HCT116 (cell line): ENCODE data around the gene ESR2. TPM values are rescaled to one million over a fixed set of nuclear protein-coding genes. Genes with fewer than 3 reads are reported as not detected.

Source experiments
- ATAC-seq: fragments of 200-7000 bp; cut with Tn5 transposase; 2 replicates; pipeline ENCODE4 v1.9.1; 2020; ENCODE audit warnings: mild to moderate bottlenecking, moderate library complexity
- BruUV-seq: library from RNA; stranded (reverse); fragments of 400-500 nt; replicated peaks from 2 replicates; lab custom pipeline; 2021; lab: Mats Ljungman, UMichigan
- CTCF ChIA-PET: fragments of 300-600 bp; sonication (Branson Sonifier 250); formaldehyde crosslinking; loops from one replicate; lab custom pipeline; 2021; ENCODE audit warnings: antibody characterized with exemption; lab: Charles Lee
- POLR2A ChIA-PET: fragments of 300-600, 350-600 bp; sonication (Branson Sonifier 250); formaldehyde crosslinking; loops from one replicate; lab custom pipeline; 2021; ENCODE audit warnings: antibody characterized with exemption; lab: Charles Lee
- RAD21 ChIA-PET, 2 experiments: fragments of 300-600 bp; sonication (Branson Sonifier 250); formaldehyde crosslinking; loops; one replicate each; lab custom pipeline; 2023; ENCODE audit warnings: low total read pairs in 2 of 2; ENCODE audit not compliant: uncharacterized antibody in 2 of 2, unreplicated experiment in 2 of 2, low non-redundant PET in 1 of 2; lab: Charles Lee
- DNase-seq: peaks from one replicate; pipeline ENCODE4 v3.0.0-alpha.2; 2010; ENCODE audit warnings: low read depth, low spot score
- H2AFZ ChIP-seq: fragments of 200-600 bp; shearing (Covaris generic), sonication (generic); 2 replicates; pipeline ENCODE4 v1.6.1; 2017; ENCODE audit warnings: low read depth, mixed run types, mixed read lengths, antibody characterized with exemption, low read length; ENCODE audit not compliant: poor library complexity, severe bottlenecking
- H3K27ac ChIP-seq: 2 replicates; pipeline ENCODE4 v1.5.1; 2012; ENCODE audit warnings: low read depth, low read length
- H3K27me3 ChIP-seq: fragments of 200-600 bp; sonication (generic); 2 replicates; pipeline ENCODE4 v1.6.1; 2016; ENCODE audit warnings: mixed run types, low read length, mixed read lengths; ENCODE audit not compliant: insufficient read depth
- H3K36me3 ChIP-seq, 2 experiments: fragments of 200-500 bp in 1 of 2; fragments of 200-600 bp in 1 of 2; sonication (Bioruptor generic) in 1 of 2; sonication (generic) in 1 of 2; 2 replicates each; pipeline versions ENCODE4 v1.5.1 to v1.6.1; 2014 to 2016; ENCODE audit warnings: low read length in 2 of 2, inconsistent platforms in 1 of 2, mixed read lengths in 1 of 2, mixed run types in 1 of 2; ENCODE audit not compliant: insufficient read depth in 2 of 2, control insufficient read depth in 1 of 2
- H3K4me1 ChIP-seq, 2 experiments: fragments of 200-600 bp in 1 of 2; sonication (generic) in 1 of 2; 2 replicates each; pipeline versions ENCODE4 v1.5.1 to v1.6.1; 2012 to 2017; ENCODE audit warnings: low read length in 2 of 2, inconsistent platforms in 1 of 2, mild to moderate bottlenecking in 1 of 2, mixed read lengths in 1 of 2, mixed run types in 1 of 2, moderate library complexity in 1 of 2; ENCODE audit not compliant: insufficient read depth in 2 of 2, control insufficient read depth in 1 of 2
- H3K4me2 ChIP-seq: fragments of 200-600 bp; sonication (generic); 2 replicates; pipeline ENCODE4 v1.6.1; 2017; ENCODE audit warnings: mixed run types, low read length, mixed read lengths
- H3K4me3 ChIP-seq, 2 experiments: fragments of 200-600 bp in 1 of 2; sonication (generic) in 1 of 2; replicated peaks in 1 of 2; 2 replicates each; pipeline ENCODE4 v1.5.1; 2011 to 2016; ENCODE audit warnings: low read length in 2 of 2, control low read depth in 1 of 2, low read depth in 1 of 2, mild to moderate bottlenecking in 1 of 2, mixed read lengths in 1 of 2, mixed run types in 1 of 2
- H3K79me2 ChIP-seq: fragments of 200-600 bp; sonication (generic); 2 replicates; pipeline ENCODE4 v1.6.1; 2017; ENCODE audit warnings: mild to moderate bottlenecking, mixed run types, low read length, moderate library complexity, mixed read lengths; ENCODE audit not compliant: insufficient read depth
- H3K9ac ChIP-seq: fragments of 200-600 bp; sonication (generic); 2 replicates; pipeline ENCODE4 v1.6.1; 2016; ENCODE audit warnings: low read length, mixed read lengths
- H3K9me2 ChIP-seq: fragments of 200-600 bp; sonication (generic), shearing (Covaris generic); 2 replicates; pipeline ENCODE4 v1.6.1; 2017; ENCODE audit warnings: mixed run types, mild to moderate bottlenecking, moderate library complexity; ENCODE audit not compliant: insufficient read depth
- H3K9me3 ChIP-seq, 2 experiments: fragments of 200-500 bp in 1 of 2; fragments of 200-600 bp in 1 of 2; sonication (Bioruptor generic) in 1 of 2; sonication (generic) in 1 of 2; 2 replicates each; pipeline ENCODE4 v1.6.1; 2014 to 2017; ENCODE audit warnings: low read length in 2 of 2, mixed read lengths in 2 of 2, inconsistent platforms in 1 of 2, low read depth in 1 of 2, mild to moderate bottlenecking in 1 of 2, mixed run types in 1 of 2, moderate library complexity in 1 of 2; ENCODE audit not compliant: control insufficient read depth in 1 of 2, insufficient read depth in 1 of 2
- H4K20me1 ChIP-seq: fragments of 200-600 bp; sonication (generic), shearing (Covaris generic); 2 replicates; pipeline ENCODE4 v1.6.1; 2017; ENCODE audit warnings: mixed run types, mild to moderate bottlenecking, moderate library complexity; ENCODE audit not compliant: insufficient read depth
- CBX3 ChIP-seq: IDR thresholded peaks from 2 replicates; pipeline ENCODE4 v1.6.1; 2012; ENCODE audit warnings: low read depth
- CEBPB ChIP-seq: IDR thresholded peaks from 2 replicates; pipeline ENCODE4 v1.6.1; 2012; ENCODE audit warnings: low read depth
- ELF1 ChIP-seq: IDR thresholded peaks from 2 replicates; pipeline ENCODE4 v1.6.1; 2012; ENCODE audit warnings: low read depth, borderline replicate concordance
- EZH2 ChIP-seq: fragments of 200-600 bp; sonication (generic); IDR thresholded peaks from 2 replicates; pipeline ENCODE4 v1.6.1; 2017; ENCODE audit warnings: antibody characterized with exemption, mixed run types
- EZH2phosphoT487 ChIP-seq: fragments of 200-600 bp; IDR thresholded peaks from 2 replicates; pipeline ENCODE4 v1.6.1; 2018; ENCODE audit warnings: antibody characterized with exemption, borderline replicate concordance
- FOSL1 ChIP-seq: IDR thresholded peaks from 2 replicates; pipeline ENCODE4 v1.6.1; 2012; ENCODE audit warnings: low read depth
- JUND ChIP-seq: IDR thresholded peaks from 2 replicates; pipeline ENCODE4 v1.6.1; 2012
- POLR2A ChIP-seq: IDR thresholded peaks from 2 replicates; pipeline ENCODE4 v1.7.0; 2011; ENCODE audit warnings: borderline replicate concordance; ENCODE audit not compliant: insufficient read depth, insufficient read length; ENCODE audit errors: extremely low read depth
- POLR2AphosphoS5 ChIP-seq: IDR thresholded peaks from 2 replicates; pipeline ENCODE4 v1.6.1; 2011; ENCODE audit warnings: mild to moderate bottlenecking, low read depth, low read length, moderate library complexity
- SIN3A ChIP-seq: IDR thresholded peaks from 2 replicates; pipeline ENCODE4 v1.6.1; 2012; ENCODE audit warnings: low read depth
- YY1 ChIP-seq: IDR thresholded peaks from 2 replicates; pipeline ENCODE4 v1.6.1; 2011; ENCODE audit warnings: low read length, low read depth, moderate library complexity, mild to moderate bottlenecking; ENCODE audit not compliant: insufficient replicate concordance; ENCODE audit errors: extremely low read depth
- ZFX ChIP-seq: fragments of 450-650 bp; IDR thresholded peaks from 2 replicates; pipeline ENCODE4 v1.6.1; 2017
- ZNF274 ChIP-seq: fragments of 200-500 bp; sonication (Bioruptor generic); IDR thresholded peaks from 2 replicates; pipeline ENCODE4 v1.6.1; 2014; ENCODE audit warnings: mild to moderate bottlenecking, low read depth, low read length, inconsistent platforms
- intact Hi-C: fragments of 100-400 bp; cut with micrococcal nuclease; formaldehyde crosslinking; loops from 2 replicates; pipeline ENCODE4 v1.10.0; 2022
- total RNA-seq: library from RNA; stranded (reverse); gene quantifications from one replicate; pipeline ENCODE4 v1.2.1, GENCODE V29; 2021; ENCODE audit not compliant: unreplicated experiment
- TF ChIP-seq, protein P1 (sequence below): IDR thresholded peaks from 2 replicates; pipeline ENCODE4 v1.6.1; 2012
- TF ChIP-seq, protein P2 (sequence below), 3 experiments: fragments of 200-600 bp in 1 of 3; sonication (generic) in 1 of 3; IDR thresholded peaks in 2 of 3; conservative IDR thresholded peaks in 1 of 3; 2 replicates each; pipeline ENCODE4 v1.5.1; 2012 to 2017; ENCODE audit warnings: low read depth in 2 of 3, low read length in 2 of 3, antibody characterized with exemption in 1 of 3, borderline replicate concordance in 1 of 3, control low read depth in 1 of 3, mild to moderate bottlenecking in 1 of 3, mixed read lengths in 1 of 3, mixed run types in 1 of 3, moderate library complexity in 1 of 3; ENCODE audit not compliant: insufficient read depth in 1 of 3
- TF ChIP-seq, protein P3 (sequence below): IDR thresholded peaks from 2 replicates; pipeline ENCODE4 v1.6.1; 2011; ENCODE audit warnings: mild to moderate bottlenecking, low read length, moderate library complexity; ENCODE audit not compliant: insufficient replicate concordance; ENCODE audit errors: extremely low read depth
- TF ChIP-seq, protein P4 (sequence below): IDR thresholded peaks from 2 replicates; pipeline ENCODE4 v1.6.1; 2012; ENCODE audit warnings: low read depth

ESR2 gene
- total RNA-seq, 1 experiment from 2014 or later = 0.32 TPM

DNA sequence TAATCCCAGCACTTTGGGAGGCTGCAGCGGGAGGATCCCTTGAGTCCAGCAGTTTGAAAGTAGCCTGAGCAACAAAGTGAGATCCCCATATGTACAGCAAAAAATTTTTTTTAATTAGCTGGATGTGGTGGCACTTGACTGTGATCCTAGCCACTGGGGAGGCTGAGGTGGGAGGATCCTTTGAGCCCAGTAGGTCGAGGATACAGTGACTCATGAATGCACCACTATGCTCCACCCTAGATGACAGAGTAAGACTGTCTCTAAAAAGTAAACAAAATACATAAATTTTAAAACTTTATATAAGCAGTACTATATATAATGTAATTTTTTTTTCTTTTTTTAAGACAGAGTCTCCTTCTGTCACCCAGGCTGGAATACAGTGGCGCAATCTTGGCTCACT lies 115.4 kb downstream of the ESR2 start:
- Histone ChIP-seq H3K9me2 (no peaks in the 10 kb centered on the region), H4K20me1 (no peaks in the 10 kb centered on the region), H3K27me3 (no peaks in the 10 kb centered on the region), H2AFZ (no peak overlapping the region), H3K79me2 (no peaks in the 10 kb centered on the region), H3K4me1 (no peaks in the 10 kb centered on the region), H3K9me3 (no peaks in the 10 kb centered on the region), H3K4me2 (no peak overlapping the region), H3K9ac (no peak overlapping the region), H3K27ac (no peak overlapping the region), H3K4me3 (no peak overlapping the region), H3K36me3 (peaks cover 0 to 5% of the 10 kb centered on the region in 2 experiments; a peak in 1 of 4 replicates)
- TF ChIP-seq EZH2phosphoT487 (no peak), CBX3 (no peak), ELF1 (no peak), ZNF274 (no peak), FOSL1 (no peak), EZH2 (no peak), YY1 (no peak), JUND (no peak), POLR2AphosphoS5 (no peak), SIN3A (no peak), CEBPB (no peak), POLR2A (no peak), ZFX (no peak)
- TF ChIP-seq, protein P1, sequence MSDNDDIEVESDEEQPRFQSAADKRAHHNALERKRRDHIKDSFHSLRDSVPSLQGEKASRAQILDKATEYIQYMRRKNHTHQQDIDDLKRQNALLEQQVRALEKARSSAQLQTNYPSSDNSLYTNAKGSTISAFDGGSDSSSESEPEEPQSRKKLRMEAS = no peak
- TF ChIP-seq, protein P2, sequence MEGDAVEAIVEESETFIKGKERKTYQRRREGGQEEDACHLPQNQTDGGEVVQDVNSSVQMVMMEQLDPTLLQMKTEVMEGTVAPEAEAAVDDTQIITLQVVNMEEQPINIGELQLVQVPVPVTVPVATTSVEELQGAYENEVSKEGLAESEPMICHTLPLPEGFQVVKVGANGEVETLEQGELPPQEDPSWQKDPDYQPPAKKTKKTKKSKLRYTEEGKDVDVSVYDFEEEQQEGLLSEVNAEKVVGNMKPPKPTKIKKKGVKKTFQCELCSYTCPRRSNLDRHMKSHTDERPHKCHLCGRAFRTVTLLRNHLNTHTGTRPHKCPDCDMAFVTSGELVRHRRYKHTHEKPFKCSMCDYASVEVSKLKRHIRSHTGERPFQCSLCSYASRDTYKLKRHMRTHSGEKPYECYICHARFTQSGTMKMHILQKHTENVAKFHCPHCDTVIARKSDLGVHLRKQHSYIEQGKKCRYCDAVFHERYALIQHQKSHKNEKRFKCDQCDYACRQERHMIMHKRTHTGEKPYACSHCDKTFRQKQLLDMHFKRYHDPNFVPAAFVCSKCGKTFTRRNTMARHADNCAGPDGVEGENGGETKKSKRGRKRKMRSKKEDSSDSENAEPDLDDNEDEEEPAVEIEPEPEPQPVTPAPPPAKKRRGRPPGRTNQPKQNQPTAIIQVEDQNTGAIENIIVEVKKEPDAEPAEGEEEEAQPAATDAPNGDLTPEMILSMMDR (IDR thresholded peaks at IDR 0.05 in 2 of 3, conservative IDR thresholded peaks at IDR 0.05 in 1 of 3; ENCODE audit: borderline replicate concordance in 1 of 3, insufficient read depth in 1 of 3, low read depth in 2 of 3, low read length in 2 of 3) = no peak
- TF ChIP-seq, protein P3, sequence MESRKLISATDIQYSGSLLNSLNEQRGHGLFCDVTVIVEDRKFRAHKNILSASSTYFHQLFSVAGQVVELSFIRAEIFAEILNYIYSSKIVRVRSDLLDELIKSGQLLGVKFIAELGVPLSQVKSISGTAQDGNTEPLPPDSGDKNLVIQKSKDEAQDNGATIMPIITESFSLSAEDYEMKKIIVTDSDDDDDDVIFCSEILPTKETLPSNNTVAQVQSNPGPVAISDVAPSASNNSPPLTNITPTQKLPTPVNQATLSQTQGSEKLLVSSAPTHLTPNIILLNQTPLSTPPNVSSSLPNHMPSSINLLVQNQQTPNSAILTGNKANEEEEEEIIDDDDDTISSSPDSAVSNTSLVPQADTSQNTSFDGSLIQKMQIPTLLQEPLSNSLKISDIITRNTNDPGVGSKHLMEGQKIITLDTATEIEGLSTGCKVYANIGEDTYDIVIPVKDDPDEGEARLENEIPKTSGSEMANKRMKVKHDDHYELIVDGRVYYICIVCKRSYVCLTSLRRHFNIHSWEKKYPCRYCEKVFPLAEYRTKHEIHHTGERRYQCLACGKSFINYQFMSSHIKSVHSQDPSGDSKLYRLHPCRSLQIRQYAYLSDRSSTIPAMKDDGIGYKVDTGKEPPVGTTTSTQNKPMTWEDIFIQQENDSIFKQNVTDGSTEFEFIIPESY = no peak
- TF ChIP-seq, protein P4, sequence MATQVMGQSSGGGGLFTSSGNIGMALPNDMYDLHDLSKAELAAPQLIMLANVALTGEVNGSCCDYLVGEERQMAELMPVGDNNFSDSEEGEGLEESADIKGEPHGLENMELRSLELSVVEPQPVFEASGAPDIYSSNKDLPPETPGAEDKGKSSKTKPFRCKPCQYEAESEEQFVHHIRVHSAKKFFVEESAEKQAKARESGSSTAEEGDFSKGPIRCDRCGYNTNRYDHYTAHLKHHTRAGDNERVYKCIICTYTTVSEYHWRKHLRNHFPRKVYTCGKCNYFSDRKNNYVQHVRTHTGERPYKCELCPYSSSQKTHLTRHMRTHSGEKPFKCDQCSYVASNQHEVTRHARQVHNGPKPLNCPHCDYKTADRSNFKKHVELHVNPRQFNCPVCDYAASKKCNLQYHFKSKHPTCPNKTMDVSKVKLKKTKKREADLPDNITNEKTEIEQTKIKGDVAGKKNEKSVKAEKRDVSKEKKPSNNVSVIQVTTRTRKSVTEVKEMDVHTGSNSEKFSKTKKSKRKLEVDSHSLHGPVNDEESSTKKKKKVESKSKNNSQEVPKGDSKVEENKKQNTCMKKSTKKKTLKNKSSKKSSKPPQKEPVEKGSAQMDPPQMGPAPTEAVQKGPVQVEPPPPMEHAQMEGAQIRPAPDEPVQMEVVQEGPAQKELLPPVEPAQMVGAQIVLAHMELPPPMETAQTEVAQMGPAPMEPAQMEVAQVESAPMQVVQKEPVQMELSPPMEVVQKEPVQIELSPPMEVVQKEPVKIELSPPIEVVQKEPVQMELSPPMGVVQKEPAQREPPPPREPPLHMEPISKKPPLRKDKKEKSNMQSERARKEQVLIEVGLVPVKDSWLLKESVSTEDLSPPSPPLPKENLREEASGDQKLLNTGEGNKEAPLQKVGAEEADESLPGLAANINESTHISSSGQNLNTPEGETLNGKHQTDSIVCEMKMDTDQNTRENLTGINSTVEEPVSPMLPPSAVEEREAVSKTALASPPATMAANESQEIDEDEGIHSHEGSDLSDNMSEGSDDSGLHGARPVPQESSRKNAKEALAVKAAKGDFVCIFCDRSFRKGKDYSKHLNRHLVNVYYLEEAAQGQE = no peak
- no peak for ATAC-seq
- CTCF ChIA-PET = no interaction called here
- no TSS peak for BruUV-seq
- intact Hi-C loops = no loop called here
- DNase-seq = no peak
- RAD21 ChIA-PET = no interaction called here
- POLR2A ChIA-PET = no interaction called here
